ENCODE results near the gene DYNC1I1.

The DYNC1I1 gene

DNA sequence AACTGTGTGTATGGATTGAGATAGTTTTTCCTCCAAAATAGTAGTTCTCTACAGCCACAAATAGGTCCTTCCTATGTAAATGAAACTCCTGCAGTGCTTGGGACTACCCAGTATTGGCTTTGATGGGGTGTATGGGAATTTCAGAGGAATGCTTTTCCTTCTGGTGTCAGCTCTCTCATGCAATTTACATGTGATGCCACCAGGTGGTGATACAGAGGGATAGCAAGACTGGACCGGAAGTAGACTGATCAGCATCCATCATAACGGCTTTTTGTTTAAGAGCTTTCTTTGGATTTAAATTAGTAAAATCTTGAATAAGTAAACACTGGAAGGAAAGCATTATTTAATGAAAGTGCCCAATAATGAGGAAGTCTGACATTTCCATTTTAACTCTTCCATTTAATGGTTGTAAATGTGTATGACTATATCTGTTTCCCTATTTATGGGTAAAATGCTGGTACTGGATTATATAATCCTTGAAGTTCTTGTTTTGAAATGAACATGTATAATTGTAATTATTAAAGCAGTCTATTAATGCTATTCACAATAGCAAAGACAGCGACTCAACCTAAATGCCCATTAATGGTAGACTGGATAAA, 22.7 kb downstream of the DYNC1I1 start:
- no peak for DNase-seq

DNA sequence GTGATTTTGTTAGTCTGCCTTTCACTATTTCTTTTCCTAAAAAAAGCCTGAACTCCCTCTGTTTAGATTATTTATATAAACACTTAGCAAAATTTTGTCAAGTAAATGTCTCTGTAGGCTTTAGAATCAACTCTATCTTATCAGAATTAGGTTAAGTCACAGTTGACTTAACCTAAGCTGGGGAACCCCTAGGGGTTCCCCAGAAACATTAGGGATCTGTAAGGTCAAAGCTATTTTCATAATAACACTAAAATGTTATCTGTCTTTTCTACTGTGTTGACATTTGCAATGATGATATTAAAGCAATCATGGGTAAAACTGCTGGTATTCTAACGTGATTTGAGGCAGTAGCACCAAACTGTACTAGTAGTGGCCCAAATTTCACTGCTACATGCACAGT, 24.3 kb downstream of the DYNC1I1 start:
- DNase-seq, result no peak

DNA sequence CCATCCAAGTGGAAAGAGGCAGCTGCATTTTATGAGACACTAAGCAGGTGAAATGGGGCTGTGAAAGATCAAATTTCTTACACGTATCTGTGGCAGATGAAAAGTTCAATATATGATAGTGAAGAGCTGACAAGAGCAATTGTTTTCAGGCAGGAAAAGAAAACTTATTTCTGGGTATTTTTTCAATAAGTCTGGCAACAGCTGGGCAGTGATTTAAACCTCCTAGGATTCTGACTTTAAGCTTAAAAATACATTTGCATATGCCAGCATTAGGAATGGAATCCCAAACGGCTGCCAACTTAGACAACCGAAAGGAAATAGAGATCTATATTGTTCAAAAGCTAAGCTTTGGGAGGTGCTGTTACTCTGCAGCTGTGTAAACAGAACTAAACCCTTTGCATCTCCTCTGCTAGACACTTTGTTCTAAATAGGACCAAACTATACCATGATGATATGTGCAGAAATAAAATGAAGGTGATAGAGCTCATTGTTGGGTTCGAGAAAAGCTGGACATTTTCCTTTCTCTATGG, 26.1 kb downstream of the DYNC1I1 start:
- no peak for DNase-seq

DNA sequence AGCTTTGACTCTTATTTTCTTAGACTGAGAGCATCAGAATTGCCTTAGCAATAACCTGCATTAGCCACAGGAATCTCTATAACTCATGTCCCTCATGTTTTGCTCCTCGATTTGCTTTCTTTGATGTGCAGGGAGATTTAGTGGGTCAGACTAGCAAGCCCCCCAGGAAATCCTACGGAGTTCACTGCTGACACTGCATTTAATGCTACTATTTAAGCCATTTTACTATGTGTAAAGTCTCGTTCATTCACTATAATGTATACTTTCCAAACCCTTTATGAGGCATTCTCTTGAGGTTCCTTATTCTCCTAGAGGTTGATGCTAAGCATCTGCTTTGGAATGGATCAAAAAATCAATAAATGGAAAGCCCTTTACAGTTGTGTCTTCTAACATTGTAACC, 28.4 kb downstream of the DYNC1I1 start:
- no peak for DNase-seq

DNA sequence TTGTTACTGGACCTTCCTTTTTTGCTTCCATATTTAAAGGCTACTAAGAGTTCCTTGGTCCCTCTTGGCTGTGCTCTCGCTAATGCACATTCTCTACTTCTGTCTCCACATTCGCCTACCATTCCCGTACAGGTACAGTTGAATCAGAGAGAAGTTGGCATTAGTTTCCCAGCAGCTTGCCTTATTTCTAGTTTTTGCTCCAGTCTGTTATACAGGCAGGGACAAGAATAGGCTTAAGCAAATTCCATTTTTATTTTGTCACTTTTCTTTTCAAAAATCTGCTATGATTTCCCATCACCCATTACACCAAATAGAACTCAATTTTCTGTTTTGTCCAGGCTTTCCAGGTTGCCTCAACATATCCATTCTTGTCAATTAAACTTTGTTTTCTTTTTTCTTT, 29.9 kb downstream of the DYNC1I1 start:
- DNase-seq, result no peak

DNA sequence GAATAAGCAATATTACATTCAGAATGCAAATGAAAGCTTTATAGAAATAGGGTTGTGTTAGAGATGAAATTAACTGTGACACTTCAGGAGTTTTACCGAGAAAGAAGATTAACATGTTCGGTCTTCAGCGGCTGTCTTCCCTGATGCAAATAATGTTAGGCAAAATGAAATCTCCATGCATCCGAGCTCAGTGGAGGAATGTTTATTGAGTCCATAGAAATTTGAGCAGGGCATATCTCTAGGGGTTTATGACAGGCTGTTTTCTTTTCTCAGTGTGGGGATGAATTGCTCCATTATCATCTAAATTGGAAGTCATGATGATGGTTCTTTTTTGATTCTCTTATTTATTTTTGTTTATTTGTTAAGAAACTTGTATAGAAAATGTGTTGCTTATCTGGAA, 31.7 kb downstream of the DYNC1I1 start:
- DNase-seq, result no peak

DNA sequence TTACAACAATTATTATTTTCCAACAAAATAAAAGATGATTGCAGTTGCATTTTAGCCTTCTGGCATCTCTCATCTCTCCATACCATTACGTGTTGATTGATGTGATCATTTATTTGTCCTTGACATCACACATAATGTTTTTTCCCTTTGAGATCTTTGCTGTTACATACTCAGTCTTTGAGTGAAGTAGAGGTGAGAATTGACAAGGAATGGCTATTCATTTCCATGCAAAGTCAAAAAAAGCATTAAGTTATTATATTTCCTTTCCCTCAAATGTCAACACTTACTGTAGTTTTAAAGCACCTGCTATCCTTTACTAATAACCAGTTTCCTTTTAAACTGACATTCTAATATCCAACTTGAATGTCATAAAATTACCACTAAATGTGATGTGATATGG, 33.6 kb downstream of the DYNC1I1 start:
- DNase-seq, result no peak

DNA sequence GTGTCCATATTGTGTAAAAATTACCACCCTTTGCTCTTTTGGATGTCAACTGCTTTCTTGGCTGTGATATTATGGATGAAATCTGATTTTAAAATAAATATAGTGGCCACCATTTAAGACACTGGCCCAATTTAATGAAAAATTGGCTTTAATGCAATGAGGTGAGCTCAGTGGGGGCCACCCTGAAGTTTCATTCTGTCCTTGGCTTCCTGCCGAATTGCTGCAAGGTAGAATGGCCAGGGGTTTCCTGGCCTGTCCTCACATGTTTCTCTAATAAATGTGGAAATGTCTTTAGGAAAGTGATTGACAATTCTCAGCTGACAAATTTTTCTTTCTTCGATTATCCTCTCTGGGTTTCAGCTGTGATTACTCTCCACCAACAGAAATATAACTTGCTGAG, 36.0 kb downstream of the DYNC1I1 start:
- DNase-seq, result no peak

DNA sequence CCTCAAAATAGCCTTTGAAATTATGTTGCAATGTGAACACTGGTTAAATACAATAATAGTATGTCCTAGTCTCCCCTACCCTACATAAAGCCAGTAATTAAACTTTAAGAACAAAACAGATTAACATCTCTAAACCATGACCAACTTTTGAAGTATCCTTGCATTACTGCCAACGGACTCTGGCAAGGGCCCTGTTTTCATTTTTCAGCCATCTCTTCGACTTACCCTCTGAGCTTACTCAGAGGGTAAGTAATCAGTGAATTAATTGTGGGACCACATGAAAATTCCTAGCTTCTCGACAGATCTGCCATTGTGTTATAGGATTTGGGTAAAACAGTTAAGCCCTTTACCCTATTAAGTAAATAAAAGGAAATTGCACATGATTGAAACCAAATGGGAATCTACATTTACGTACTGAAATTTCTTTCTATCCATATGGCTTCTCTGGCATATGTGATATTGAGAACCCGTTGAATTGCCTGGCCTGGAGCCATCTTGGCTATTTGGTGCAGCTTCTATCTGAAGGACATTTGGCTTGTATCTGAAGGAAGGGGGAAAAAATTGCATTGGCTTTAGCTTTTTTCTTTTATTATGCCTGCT, 39.6 kb downstream of the DYNC1I1 start:
- no peak for DNase-seq

DNA sequence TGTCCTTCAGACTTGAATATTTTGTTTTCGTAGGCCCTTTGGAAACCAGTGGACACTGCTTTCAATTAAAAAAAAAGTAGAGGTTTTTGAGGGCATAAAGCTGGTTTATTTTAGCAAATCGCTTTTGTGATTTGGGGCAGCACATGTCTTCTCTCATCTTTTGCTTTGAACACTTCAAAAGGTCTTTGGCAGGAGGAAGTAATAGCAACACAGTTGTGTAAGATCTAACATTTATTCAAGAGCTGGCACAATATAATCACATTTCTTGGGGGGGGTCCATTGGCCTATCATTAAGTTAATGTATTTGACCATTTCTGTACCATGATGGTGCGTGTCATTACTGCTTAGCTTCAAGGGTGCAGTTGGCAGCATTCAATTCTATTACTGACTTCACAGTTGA, 42.4 kb downstream of the DYNC1I1 start:
- no peak for DNase-seq

DNA sequence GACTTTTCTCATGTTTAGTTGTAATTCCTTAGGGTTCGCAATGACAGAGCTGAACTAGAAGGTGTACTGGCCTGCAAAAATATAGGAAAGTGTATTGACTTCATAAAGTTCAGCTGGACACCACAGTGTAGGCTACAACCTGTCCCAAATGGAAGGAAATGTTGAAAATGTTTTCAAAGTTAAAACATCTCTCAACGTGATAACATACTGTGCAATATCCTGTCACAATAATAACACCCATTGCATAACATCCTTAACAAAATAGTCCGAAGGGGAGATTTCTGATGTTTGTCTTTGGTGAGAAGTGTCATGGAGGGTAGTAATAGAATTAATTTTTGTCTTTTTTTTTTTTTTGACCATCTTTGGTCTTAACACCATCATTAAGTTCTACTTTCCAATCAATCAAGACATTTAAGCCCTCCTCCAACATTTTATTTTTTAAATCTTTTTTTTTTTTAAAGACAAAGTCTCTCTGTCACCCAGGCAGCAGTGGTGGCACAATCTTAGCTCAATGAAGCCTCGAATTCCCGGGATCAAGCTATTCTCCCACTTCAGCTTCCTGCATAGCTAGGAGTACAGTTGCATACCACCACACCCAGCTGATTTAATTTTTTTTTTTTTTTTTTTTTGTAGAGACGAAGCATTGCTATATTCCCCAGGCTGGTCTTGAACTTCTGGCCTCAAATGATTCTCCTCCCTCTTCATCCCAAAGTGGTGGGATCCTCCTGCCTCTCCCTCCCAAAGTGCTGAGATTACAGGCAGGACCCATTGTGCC, 45.7 kb downstream of the DYNC1I1 start:
- DNase-seq, result no peak

DNA sequence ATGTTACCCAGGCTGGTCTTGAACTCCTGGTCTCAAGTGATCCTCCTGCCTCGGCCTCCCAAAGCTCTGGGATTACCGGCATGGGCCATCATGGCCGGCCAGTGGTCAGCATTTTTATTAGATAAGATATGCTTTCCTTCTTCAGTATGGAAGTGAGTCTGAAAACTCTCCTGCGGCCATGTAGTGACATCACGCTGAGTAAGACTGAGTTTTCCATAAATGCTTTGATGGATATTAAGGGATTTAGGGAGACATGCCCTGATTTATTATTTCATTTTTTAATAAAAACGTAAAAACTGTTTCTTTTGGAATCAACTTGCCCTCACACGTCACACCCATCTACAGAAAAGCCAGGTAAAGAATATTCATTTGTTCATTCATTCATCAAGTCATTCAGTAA, 48.4 kb downstream of the DYNC1I1 start:
- DNase-seq, result no peak

DNA sequence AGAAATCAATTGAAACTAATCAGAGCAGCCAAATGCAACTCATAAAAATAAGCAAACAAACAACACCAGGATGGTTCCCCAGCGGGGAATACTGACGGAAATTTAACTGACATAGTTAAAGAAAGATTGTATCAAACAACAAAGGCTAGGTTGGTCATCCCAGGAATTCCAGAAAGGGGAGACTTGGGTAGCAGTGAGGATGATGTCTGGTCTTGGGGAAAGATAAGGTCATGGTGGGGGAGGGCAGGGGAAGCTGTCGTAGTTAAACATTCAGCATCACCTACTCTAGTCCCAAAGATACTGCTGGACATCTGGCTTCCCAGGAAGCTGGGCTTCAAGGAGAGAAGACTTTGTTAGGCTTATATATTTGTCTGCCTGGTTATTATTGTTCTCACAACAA, 50.4 kb downstream of the DYNC1I1 start:
- DNase-seq, result no peak

DNA sequence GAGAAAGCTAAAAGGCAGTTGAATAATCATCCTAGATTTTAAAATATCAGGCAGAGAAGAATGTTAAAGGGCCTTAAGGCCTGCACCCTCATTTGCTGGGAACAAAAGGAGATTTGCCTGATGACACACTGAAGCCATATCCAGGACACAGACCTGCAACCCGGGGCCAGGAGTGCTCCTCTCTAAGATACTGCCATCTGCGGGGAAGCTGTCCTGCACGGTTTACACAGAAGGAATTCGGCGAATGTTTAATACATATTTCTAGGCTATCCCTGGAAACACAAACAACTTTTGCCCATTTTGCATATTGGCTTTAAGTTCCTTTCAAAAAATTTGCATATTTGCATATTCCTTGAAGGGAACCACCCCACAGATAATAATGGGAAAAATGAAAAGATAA, 52.3 kb downstream of the DYNC1I1 start:
- no peak for DNase-seq

DNA sequence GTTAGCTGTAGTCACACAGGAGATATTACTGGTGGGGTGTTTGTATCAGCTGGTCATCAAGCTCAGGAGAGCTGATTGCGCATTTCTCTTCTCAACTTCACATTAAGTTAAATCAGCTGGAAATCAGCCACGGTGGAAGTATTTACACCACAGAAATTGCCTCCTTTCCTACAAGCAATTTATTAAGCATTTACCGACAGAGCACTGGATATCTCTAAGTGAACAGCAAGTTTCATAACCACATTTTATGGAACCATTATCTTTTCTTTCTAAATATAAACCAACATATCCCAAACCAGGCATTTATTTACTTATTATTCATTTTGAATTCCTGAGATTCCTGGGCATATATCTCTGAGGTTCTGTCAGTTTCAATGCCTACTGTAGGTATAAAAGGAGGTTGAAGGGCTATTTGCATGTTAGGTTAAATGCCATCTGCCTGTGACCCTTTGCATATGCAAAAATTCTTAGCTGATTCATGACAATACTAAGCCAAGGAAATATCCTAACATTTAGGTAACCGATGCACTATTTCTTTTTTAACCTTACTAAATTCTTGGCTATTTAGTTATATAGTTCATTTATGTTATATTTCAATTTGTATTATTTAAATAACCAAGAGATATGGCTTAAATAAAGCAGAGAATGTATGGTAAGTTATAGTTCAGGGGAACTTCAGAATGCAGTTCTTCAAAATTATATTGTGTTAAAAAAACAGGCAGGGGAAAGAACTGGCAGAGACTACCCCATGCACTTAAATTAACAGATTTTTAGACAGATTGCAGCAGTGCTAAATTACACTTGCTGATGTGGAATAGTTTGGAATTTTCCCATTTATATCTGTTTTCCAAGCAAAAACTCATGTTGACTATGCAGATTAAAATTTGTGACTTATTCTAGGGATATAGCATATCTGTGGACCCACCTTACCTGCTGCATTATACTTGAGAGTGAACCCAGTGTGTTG, 56.8 kb downstream of the DYNC1I1 start:
- no peak for DNase-seq

DNA sequence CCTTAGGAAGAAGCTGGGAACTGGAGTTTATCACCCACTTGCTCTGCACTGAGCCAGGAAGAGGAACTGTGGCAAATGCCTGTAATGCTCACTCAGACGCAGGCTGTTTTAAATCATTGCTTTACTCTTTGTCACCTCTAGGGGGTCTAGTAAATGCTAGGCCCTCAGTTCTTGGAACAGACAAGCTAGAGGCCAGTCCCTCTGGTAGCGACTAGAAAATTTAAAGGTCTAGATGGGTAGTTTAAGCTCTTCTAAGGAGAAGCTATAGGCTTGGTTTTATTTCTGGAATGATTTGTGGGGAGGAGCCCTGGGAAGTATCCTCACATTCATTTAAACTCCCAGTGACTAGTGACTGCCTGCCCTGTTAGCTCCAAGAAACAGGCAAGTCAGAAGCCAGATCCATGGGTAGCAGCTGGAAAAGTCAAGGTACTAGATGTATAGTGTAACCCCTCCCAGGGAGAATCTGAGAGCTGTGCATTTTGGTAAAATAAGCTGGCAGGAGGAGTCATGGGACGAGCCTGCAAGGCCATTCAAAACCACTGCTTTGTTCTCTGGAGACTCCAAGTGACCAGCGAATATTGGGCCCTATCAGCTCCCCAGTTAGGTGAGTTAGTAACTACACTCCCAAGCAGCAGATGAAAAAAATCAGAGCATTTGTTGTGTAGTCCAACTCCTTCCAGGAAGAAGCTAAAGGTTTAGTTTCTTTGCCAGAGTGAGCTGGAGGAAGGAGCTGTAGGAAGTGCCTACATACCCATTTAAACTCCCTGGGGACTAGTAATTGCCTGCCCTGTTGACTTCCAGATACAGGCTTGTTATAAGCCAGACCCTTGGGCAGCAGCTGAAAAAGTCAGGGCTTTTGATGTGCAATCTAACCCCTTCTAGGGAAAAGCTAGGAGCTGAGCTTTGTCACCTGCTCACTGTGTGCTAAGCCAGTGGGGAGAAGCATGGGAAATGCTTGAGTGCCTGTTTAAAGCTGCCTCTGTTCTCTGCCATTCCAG, 68.9 kb downstream of the DYNC1I1 start:
- no peak for DNase-seq

DNA sequence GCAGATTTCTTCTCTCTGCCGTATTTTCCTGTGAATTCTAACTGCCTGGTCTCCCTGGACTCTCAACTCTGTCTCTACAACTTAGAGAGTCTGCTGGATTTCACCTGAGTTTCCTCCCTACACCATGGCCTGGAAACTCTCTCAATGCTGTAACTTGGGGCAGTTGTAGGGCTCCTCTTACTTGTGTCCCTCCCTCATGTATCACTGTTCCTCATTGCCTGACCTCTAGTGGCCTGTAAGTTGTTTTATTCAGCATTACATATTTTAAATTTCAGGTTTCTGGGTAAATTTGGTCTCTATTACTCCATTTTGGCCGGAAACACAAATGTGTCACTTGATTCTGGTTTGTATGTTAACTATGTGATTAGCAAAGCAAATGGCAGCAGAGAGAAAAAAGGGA, 70.9 kb downstream of the DYNC1I1 start:
- DNase-seq, result no peak

DNA sequence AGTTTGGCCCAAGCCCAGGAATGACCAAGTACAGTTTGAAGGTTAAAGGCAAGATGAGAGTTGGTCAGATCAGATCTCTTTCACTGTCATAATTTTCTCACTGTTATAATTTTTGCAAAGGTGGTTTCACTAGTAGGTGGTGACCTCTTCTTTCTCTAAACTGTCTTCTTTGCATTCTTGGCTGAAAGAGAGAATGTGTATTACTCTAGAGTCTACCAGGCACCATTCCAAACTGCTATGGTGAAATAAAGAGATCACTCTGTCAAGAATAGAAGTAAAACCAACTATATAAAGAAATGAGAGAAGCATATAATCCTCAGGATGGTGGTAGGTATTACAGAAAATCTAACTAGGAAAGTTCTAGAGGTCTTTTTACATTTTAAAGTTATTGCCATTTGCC, 72.7 kb downstream of the DYNC1I1 start:
- no peak for DNase-seq

DNA sequence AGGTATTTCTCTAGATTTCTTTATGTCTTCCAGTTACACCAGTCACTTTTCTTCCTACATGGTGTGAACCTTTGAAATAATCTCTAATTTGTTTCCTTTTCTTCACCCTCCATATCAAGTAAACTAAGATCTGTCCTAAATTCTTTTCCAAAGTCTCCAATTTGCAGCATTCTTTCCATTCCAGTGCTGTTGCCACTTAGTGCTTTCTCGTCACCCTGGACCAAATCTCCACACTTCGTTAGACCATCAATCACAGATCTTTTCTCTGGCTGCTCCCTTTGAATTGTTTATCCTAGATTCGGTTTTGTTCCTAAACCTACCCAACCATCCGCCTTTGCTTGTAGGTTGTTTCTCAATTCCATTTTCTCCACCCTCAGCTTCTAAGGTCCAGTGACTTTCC, 74.7 kb downstream of the DYNC1I1 start:
- DNase-seq, result no peak

DNA sequence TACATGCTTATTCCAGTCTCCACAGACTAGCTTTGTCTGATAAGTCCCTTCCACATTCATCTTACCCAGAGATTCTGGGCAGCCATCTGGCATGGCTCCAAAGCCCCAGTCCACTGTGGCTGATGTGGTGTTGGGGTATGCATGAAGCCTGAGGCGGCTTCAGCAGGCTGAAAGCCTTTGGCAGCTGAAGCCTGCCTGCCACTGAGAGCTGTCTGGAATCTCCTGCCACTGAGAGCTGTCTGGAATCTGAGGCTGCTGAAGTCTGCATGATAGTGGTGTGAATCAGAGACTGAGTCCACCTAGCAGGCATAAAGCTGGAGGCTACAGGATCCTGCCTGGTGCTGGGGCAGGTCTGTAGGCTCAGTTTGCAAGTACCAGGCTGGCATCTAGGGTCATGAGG, 87.1 kb downstream of the DYNC1I1 start:
- no peak for DNase-seq

DNA sequence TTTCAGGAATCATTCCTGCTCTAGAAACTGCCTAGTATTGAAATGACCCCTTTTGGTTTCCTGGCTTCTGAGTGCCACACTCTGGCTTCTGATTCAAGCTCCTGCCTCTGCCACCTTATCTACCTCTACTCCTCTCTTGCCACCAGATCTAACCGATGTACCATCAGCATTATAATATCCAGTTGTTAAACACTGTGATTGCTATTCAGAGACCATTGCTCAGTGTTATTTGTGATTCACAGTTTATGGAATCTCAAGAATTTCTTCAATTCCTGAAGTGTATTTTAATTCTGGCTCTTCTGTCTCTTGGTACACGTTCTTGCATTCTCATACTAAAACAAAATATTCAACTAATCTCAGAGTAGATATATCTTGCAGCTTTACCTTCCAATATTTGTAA, 88.7 kb downstream of the DYNC1I1 start:
- DNase-seq, result no peak

DNA sequence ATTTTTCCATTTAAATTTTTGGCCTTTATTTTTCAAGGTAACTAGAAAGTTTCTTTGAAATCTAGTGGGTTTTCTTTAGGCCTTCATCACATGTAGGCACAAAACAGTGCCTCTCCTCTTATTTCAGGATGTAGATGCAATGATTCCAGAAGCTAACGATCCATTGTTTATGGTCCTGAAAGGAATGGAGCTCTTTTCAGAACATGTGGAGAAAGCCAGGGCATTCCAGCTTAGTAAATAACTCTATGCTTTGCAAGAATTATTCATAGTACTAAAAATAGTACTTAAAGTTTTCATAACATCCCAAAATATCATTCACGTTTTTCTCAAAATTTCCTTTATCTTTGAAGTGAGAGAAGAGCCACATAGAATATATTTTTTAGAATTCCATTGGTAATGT, 91.3 kb downstream of the DYNC1I1 start:
- no peak for DNase-seq
